RWPE2 (cell line): ENCODE results near the gene GIGYF1.

Source experiments
- ATAC-seq: fragments of 200-7000 bp; cut with Tn5 transposase; 3 replicates; pipeline ENCODE4 v1.9.1; 2021; ENCODE audit warnings: low read depth
- DNase-seq: peaks from one replicate; pipeline ENCODE4 v3.0.0-alpha.2; 2020; ENCODE audit warnings: low spot score
- H3K27ac ChIP-seq: fragments of 450-650 bp; 2 replicates; pipeline ENCODE4 v1.5.1; 2017; ENCODE audit warnings: mild to moderate bottlenecking; ENCODE audit not compliant: poor library complexity, severe bottlenecking
- H3K27me3 ChIP-seq: fragments of 250-450 bp; sonication (Bioruptor Pico); 2 replicates; pipeline ENCODE4 v1.5.1; 2021; ENCODE audit warnings: mild to moderate bottlenecking, moderate library complexity; ENCODE audit not compliant: insufficient read depth, poor library complexity, severe bottlenecking
- H3K36me3 ChIP-seq: fragments of 250-450 bp; sonication (Bioruptor Pico); 2 replicates; pipeline ENCODE4 v1.5.1; 2020; ENCODE audit warnings: low read depth, mild to moderate bottlenecking, moderate library complexity
- H3K4me1 ChIP-seq: fragments of 250-450 bp; sonication (Bioruptor Pico); 2 replicates; pipeline ENCODE4 v1.5.1; 2021; ENCODE audit warnings: mild to moderate bottlenecking, moderate library complexity; ENCODE audit not compliant: insufficient read depth, poor library complexity, severe bottlenecking
- H3K4me3 ChIP-seq: fragments of 250-450 bp; sonication (Bioruptor Pico); 2 replicates; pipeline ENCODE4 v1.5.1; 2021; ENCODE audit warnings: mild to moderate bottlenecking, moderate library complexity; ENCODE audit not compliant: severe bottlenecking
- H3K9me3 ChIP-seq: fragments of 250-450 bp; sonication (Bioruptor Pico); 2 replicates; pipeline ENCODE4 v1.5.1; 2021; ENCODE audit warnings: mild to moderate bottlenecking, moderate library complexity; ENCODE audit not compliant: severe bottlenecking
- CTCF ChIP-seq: fragments of 450-650 bp; IDR thresholded peaks from one replicate; pipeline ENCODE4 v1.5.1; 2017; ENCODE audit warnings: mild to moderate bottlenecking, moderate library complexity; ENCODE audit not compliant: poor library complexity, severe bottlenecking

The GIGYF1 gene

GRCh38 chr7:100681491-100682227 is 12.4 kb downstream of the GIGYF1 start:
- H3K27me3 ChIP-seq: no peaks in the 10 kb centered on the region
- no peak overlapping the region for H3K27ac ChIP-seq
- ATAC-seq (no peak), DNase-seq (no peak)
- no peak for TF ChIP-seq CTCF
- H3K9me3 ChIP-seq: no peaks in the 10 kb centered on the region
- no peaks in the 10 kb centered on the region for H3K4me1 ChIP-seq
- no peak overlapping the region for H3K4me3 ChIP-seq
- peaks cover 90% of the 10 kb centered on the region for H3K36me3 ChIP-seq

- TF ChIP-seq CTCF: no peak
- no peak overlapping the region for H3K27ac ChIP-seq
These were observed 13.3 kb downstream of the GIGYF1 start for GRCh38 chr7:100680576-100681271.

GRCh38 chr7:100679927-100680575 is 14.0 kb downstream of the GIGYF1 start:
- Histone ChIP-seq H3K4me3 (no peak overlapping the region), H3K9me3 (no peaks in the 10 kb centered on the region), H3K27ac (peak overlapping the region; percentile 6), H3K4me1 (no peaks in the 10 kb centered on the region), H3K36me3 (peaks cover 79% of the 10 kb centered on the region), H3K27me3 (no peaks in the 10 kb centered on the region)
- DNase-seq (no peak), ATAC-seq (peak; percentile 9; the same call in 1 of the 3 replicates)
- no peak for TF ChIP-seq CTCF

More at GRCh38 chr7:100680576-100681271, 13.3 kb downstream of the GIGYF1 start:
- H3K4me3 ChIP-seq: no peak overlapping the region
- ATAC-seq: no peak
- no peaks in the 10 kb centered on the region for H3K4me1 ChIP-seq
- no peak for DNase-seq
- H3K36me3 ChIP-seq: peaks cover 86% of the 10 kb centered on the region
- no peaks in the 10 kb centered on the region for H3K9me3 ChIP-seq
- H3K27me3 ChIP-seq: no peaks in the 10 kb centered on the region

DNA sequence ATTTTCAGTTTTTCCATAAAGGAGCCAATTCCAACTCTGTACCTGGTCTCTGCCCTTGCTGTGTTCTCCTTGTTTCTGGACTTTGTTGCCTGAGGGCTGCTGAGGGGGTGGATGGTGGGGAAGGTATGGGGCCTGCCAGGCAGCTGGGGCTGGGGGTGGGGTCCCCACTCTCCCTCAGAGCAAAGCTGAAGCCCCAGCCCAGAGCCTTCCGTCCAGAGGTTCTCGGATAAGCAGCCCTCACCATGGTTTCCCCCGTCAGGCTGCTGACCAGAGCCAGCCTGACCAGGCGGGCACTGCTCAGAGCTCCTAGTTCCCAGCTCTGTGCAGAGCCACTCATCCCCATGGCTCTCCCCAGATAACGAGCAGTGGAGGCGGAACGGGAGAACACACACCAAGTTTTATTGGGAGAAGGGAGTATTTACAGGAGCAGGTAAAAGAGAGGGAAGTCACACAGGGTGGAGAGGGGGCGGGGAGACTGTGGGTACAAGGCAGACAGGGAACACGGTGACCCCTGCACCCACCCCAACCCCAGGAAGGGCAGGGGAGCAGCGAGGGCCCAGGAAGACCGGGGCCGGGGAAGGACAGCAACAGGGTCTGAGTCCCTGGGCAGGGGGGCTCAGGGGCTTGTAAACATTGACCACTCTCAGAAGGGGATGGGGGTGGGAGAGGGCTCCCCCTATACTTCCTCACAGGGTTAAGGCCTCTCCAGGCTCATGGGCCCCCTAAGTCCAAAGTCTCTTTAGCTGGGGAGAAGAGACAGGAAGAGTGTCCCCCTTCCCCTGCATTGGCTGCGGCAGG is 14.7 kb downstream of the GIGYF1 start:
- TF ChIP-seq CTCF: no peak
- H3K4me1 ChIP-seq: no peaks in the 10 kb centered on the region
- H3K27me3 ChIP-seq: no peaks in the 10 kb centered on the region
- H3K9me3 ChIP-seq: no peaks in the 10 kb centered on the region
- H3K4me3 ChIP-seq: no peak overlapping the region
- no peak for ATAC-seq
- peak overlapping the region; percentile 6 for H3K27ac ChIP-seq
- peaks cover 72% of the 10 kb centered on the region for H3K36me3 ChIP-seq
- DNase-seq: no peak
